GM13976 (cell line): Measurements from ENCODE around the gene CACNB2.

Experiments
- DNase-seq: peaks from one replicate; pipeline ENCODE4 v3.0.0; 2012; ENCODE audit warnings: low spot score
- CTCF ChIP-seq: IDR thresholded peaks from 2 replicates; pipeline ENCODE4 v1.5.1; 2012; ENCODE audit warnings: borderline replicate concordance, mild to moderate bottlenecking; ENCODE audit not compliant: insufficient read depth; ENCODE audit errors: extremely low read depth, missing control alignments, control extremely low read depth
- in situ Hi-C: fragments of 300-500 bp; cut with MboI; formaldehyde crosslinking; loops from one replicate; pipeline ENCODE4 v1.12.0; 2022; ENCODE audit warnings: low sequenced_read_pairs, mixed read lengths, inconsistent platforms; ENCODE audit not compliant: unreplicated experiment

Gene CACNB2

GRCh38 chr10:18194634-18195033, 54.4 kb downstream of the CACNB2 start:
- no peak for TF ChIP-seq CTCF
- in situ Hi-C loops: no loop called here
- DNase-seq: no peak

GRCh38 chr10:18195060-18195799, 55.0 kb downstream of the CACNB2 start:
- DNase-seq: no peak
- in situ Hi-C loops: no loop called here
- TF ChIP-seq CTCF: no peak

- TF ChIP-seq CTCF: no peak
- DNase-seq: no peak
- in situ Hi-C loops: no loop called here
These were observed 56.8 kb downstream of the CACNB2 start for GRCh38 chr10:18196806-18197550.

- TF ChIP-seq CTCF: no peak
- in situ Hi-C loops: no loop called here
- DNase-seq: no peak
These were observed 57.5 kb downstream of the CACNB2 start for GRCh38 chr10:18197706-18198105.

GRCh38 chr10:18201877-18202276, 61.7 kb downstream of the CACNB2 start:
- in situ Hi-C loops: no loop called here
- DNase-seq: no peak

More at GRCh38 chr10:18201877-18202276, 61.7 kb downstream of the CACNB2 start:
- TF ChIP-seq CTCF: no peak
